GM19455 (cell line): ENCODE data around the gene IGFALS.

Experiments used
- ATAC-seq: cut with Tn5 transposase; IDR thresholded peaks from one replicate; pipeline ENCODE4 v1.9.1; 2021; ENCODE audit not compliant: unreplicated experiment

IGFALS gene

DNA sequence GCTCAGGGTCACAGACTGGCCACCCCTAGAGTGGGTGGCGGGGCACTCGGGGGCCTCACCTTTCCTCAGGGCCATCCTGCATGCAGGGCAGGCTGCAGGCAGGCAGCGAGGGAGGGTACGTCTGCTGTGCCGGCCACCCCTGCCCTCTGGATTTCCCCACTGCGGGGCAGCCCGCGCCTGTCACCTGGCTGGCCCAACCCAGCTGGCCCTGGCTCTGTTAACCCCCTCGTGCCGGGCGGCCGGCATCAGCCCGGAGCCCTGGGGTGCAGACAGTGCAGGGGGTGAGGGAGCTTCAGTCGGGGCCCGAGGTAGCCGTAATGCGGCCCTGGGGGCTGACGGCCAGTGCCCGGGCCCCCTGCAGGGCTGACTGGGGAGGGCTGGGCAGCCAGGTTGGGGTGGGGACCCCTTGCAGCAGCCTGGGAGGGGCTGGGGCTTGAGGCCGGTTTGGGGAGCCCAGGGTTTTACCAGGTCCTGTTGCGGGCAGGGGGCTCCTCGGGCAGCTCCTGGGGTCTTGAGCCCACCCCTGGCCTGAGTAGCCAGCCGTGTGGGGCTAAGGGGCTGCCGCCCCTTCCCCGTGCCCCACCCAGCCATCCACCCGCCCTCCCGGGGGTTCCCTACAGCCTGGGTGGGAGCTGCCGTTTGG lies at the start of gene IGFALS:
Gene IGFALS (minus strand): TSS at position 128 of the 643 bp plus-strand sequence. CDS start 53 bp downstream, at position 75.
- no peak for ATAC-seq

DNA sequence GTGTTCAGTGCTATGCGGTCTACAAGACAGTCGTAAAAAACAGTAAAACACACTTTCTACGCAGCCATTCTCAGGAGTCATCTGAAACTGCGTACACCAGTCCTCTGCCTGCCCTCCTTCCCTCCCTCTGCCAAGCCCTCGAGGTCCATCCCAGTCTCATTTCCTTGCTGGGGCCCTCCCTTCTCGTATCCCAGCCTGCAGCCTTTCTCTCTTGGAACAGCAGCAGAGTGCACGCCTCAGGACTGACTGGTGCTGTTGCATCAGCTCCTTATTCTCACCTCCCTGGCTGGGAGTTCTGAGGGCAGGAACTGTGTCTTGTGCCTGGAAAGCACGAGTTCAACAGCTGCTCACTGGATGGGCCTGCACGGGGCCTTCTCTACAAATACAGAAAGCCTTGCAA lies 46.0 kb upstream of the IGFALS start:
- ATAC-seq, result no peak

DNA sequence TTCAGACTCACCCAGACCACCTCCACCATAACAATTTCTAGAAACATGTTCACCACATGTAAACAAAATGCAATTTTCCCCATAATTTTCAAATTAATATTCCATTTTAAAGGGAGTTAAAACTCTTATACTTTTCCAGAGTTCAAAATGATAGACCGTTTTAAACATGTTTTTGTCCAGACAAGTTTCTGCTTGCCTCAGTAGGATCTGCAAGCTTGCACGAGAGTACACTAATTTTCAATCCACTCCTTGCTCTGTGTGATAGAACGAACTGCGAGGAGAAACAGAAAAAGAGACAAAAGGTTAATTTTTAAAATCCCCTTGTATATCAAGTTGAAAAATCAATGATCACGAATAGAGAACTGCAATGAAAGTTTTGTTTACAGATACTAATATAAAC lies 40.6 kb upstream of the IGFALS start:
- ATAC-seq, result no peak

DNA sequence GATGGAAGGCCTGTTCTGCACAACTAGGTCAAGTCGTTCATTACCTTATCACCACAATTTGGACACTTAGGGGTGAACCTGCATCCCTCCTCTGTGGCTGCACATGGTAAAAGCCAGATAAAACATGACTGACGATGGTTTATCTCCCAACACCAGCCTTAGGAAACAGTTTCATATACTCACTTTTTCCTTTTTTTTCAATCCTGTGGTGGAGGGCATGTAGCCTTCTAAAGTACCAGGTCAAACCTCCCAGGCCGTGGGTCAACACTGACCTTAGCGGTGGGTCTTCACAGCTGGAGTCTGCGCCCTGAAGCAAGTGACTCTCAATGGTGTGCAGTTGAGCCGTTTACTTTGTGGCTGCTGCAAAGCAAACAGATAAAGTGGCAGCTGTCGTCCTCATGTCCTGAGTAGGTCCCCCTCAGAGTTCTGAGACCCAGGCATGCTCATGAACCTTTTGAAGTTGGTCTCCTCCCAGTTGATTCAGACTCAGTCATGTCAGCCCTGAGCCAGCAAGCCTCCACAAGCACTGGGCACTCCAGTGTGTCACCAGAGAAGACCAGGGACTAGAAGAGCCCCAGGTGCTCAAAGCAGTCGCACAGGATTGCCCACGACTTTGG lies 39.4 kb upstream of the IGFALS start:
- ATAC-seq, result no peak

DNA sequence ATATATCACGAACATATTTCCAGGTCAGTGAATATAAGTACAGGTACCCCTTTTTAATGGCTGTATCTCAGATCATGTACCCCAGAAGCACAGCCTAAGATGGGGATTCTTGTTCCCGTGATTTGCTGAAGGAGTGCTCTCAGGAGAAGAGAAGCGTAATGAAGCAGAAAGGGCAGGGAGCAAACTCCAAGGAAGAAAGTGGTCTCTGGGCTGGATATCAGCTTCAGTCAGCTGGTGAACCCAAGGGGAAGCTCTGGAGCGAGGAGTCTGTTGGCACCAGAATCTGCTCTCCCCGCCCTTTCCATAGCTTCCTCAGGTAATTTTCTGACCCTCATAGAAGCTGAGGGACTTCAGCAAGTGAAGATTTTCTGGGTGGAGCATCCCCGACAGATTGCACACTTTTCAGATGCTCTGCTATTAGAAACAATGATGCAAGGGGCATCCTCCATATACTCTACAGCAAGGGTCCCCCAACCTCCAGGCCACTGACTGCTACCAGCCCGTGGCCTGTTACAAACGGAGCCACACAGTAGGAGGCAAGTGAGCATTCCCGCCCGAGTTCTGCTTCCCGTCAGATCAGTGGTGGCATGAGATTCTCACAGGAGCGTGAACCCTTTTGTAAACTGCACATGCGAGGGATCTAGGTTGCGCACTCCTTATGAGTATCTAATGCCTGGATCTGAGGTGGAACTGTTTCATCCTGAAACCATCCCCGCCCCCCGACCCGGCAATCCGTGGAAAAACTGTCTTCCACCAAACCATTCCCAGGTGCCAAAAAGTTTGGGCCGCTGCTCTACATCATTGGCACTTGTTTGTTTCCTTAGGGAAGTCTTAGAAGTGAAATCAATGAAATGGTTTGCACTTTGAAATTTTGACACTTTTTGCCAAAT lies 37.9 kb upstream of the IGFALS start:
- no peak for ATAC-seq

DNA sequence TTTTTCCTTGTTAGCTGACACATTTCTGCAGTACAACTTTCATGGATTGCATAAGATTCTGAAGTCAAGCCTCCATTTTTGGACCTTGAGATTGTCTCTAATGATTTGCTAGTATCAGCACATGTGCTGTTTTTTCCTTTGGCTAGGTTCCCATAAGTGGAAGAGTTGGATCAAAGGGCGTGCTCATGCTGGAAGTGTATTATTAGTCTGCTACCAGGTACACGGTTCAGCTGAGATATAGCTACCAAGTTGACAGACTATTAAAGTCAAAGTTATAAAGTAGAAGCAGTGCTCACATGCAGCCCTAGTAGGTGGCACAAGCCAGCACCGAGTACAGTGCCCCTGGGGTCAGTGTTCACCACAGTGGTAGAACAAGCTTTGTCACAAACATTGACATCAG lies 36.7 kb upstream of the IGFALS start:
- ATAC-seq, result no peak

DNA sequence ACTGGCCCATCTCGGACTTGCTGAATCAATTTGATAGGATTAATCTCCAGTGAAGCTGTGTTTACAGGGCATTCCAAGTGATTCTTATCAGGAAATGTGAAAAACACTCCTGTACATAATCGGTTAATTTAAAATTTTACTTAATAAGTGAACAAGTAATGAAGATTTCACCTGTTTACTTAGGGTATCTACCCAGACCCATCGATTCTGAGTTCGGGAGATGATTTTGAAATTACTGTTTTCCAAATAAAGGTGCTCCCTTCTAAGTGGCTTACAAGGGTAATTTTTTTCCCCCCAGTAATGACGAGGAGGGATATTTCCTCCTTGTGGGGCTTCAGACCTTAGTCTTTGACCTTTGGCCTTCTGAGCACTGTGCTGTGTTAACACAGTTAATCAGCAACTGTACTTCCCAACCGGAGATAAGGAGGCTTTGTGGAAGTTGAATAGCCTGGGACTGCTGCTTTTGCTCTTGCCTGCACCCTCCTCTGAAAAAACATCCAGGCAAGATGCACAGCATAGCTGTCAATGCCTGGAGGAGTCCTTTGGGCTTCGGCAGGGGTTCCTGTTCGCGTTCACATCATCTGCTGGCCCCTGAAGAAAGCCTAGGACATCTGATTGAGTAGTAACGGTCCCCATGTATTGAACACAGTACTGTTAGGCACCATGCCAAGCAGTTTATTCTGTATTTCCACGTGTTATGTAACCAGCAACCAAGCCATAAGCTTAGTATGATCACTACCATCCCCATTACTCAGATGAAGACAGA lies 35.3 kb upstream of the IGFALS start:
- no peak for ATAC-seq

DNA sequence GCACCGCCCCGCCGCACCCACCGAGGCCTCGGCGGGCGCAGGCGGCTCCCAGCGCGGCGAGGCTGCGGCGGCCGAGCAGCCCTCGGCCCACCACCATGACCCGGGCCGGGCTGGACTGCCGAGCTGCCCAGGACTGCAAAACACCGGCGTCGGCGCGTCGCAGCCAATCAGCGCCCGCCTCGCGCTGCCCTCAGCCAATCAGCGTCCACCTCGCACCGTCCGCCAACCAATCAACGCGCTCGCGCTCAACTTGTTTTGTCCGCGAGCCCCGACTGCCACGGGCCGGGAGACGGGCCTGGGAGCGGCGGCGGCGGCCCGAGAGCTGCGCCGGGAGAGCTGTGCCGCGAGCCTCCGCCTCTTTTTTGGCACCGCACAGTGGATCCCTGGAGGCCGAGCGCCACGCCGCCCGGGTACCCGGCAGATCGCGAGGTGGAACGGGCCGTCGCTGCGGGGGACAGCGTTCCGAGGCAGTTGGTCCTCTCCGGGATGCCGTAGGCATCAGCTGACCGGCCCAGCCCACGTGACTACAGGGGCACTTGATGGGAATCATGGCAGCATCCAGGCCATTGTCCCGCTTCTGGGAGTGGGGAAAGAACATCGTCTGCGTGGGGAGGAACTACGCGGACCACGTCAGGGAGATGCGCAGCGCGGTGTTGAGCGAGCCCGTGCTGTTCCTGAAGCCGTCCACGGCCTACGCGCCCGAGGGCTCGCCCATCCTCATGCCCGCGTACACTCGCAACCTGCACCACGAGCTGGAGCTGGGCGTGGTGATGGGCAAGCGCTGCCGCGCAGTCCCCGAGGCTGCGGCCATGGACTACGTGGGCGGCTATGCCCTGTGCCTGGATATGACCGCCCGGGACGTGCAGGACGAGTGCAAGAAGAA lies 33.4 kb upstream of the IGFALS start, which contains the start of the genes FAHD1 and HAGH:
Gene FAHD1 (plus strand): TSS at position 516 of the 883 bp plus-strand sequence. CDS start 33 bp downstream, at position 549.
Gene HAGH (minus strand): TSS at position 135 of the 883 bp plus-strand sequence. CDS start 38 bp downstream, at position 97.
- peak; percentile 85 for ATAC-seq

DNA sequence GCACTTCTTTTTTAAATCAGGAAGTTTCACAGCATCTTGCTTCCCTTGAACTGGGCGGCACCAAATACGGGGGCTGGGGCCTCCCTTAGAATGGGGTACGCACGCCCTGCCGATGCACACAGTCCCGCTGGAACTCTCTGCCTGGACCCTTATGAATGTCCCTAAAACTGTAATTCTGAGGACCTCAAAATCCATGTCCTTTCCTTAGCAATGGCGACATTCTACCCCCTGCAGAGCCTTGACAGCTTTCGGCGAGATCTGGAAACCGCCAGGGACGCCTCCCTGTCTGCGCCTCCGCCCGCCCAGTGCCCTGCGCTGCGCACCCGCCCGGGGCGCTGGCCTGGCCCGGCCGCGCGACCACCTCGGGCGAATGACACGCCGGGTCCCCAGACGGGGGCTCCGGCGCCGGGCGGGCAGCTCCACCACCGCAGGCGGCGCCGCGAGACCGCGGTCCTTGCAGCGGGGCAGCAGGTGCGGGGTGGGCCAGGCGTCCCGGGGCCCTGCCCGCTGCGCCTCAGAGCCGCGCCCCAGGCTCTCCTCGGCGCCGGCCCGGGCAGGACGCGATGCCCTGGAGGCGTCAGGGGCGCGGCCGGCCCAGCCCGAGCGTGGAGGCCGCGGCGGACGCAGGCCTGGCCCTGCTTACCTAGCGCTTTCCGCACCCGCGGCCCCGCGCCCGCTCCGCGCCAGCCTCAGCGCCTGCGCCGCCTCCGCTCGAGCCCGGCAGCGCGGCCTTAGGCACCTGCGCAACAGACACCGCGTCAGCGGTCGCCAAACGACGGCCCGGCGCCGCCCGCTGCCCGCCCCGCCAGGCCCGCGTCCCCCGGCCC lies 32.6 kb upstream of the IGFALS start:
- ATAC-seq, result peak; percentile 52

DNA sequence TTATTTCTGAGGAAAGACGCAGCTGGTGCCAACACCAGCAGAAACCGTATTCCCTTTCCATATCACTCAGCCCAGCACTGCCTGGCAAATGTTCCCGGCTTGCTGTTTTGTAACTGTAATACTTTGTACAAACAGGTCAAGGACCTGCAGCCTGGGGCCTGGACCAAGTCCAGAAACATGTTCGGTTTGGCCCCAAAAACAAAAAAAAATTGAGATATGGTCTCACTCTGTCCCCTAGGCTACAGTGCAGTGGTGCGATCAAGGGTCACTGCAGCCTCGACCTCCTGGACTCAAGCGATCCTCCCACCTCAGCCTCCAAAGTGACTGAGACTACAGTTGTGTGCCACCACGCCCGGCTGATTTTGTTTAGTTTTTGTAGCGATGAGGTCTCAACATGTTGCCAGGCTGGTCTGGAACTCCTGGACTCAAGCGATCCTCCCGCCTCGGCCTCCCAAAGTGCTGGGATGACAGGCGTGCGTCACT lies 31.9 kb upstream of the IGFALS start:
- ATAC-seq, result no peak

DNA sequence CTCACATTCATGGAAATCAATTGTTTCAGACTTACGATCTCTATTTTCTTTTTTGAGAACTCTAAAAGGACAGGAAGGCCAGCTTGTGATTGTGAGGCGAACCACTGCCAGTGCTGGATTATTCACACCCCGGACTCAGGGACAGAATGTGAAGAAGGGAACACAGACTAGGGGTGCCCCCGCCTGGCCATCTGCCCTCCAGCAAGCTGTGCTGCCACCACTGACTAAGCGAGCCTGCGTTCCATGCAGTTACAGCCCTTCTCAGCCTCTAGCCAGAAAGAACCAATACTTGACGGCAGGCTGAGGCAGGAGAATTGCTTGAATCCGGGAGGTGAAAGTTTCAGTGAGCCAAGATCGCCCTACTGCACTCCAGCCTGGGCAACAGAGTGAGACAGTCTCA lies 30.3 kb upstream of the IGFALS start:
- no peak for ATAC-seq

DNA sequence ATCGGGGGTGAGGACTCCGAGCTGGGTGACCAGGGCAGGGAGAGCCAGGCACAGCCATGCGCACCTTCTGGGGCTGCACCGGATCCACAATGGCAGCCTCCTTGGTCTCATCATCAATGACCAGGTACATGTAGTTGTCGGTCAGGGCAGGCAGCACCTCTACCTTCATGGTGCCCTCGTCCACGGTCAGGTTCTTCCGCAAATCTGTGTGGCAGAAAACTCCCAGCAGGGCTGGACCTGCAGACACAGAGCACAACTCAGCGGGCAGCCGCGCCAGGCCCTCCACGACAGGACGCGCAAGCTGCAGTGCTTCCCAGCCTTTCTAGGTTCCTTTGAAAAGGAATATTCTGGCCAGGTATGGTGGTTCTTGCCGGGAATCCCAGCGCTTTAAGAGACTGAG lies 29.3 kb upstream of the IGFALS start:
- ATAC-seq, result no peak

DNA sequence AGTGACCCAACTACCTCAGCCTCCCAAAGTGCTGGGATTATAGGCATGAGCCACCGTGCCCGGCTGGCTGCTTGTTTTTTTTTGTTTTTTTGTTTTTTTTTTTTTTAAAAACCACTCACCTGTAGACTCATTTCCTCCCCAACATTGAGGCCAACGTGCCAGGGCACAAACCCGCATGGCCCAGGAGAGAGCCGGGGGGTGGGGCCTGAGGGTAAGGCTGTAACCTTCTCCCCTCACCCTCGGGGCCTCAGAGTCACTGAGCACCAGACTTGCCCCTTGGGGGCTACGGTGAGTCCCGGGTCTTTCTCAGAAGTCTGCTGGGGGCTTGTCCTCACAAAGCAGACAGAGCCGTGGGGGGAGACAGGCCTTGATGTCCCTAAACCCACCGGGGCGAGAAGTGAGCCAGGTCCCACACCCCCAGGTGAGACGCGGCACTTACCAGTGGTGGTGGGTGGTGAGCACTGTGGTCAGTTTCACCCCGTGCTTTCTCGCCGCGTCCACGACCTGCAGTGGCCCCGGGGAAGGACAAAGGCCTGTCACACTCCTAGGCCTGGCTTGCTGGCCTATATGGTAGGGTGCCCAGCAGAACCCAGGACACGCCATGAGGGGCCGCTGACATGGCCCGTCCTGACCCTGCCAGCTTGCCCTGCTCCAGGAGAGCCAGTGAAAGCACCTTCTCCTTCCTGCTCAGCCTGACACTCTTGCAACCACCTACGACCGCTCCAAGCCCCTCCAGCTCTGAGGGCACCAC lies 28.5 kb upstream of the IGFALS start:
- ATAC-seq, result no peak

DNA sequence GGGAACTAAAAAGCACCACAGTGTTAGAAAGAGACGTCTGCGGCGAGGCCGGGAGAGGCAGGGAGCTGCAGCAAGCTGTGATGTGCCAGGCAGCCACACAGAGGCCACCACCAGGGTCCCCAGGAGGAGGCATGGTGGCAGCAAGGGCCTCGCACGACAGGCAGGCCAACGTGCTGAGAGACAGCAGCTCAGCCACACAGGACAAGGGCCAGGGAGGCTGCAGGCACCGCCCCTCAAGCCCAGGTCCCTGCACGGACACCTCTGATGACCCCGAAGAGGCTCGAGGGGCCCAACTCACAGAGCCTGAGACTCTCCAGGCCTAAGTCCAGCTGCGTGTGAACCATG lies 27.4 kb upstream of the IGFALS start:
- no peak for ATAC-seq

DNA sequence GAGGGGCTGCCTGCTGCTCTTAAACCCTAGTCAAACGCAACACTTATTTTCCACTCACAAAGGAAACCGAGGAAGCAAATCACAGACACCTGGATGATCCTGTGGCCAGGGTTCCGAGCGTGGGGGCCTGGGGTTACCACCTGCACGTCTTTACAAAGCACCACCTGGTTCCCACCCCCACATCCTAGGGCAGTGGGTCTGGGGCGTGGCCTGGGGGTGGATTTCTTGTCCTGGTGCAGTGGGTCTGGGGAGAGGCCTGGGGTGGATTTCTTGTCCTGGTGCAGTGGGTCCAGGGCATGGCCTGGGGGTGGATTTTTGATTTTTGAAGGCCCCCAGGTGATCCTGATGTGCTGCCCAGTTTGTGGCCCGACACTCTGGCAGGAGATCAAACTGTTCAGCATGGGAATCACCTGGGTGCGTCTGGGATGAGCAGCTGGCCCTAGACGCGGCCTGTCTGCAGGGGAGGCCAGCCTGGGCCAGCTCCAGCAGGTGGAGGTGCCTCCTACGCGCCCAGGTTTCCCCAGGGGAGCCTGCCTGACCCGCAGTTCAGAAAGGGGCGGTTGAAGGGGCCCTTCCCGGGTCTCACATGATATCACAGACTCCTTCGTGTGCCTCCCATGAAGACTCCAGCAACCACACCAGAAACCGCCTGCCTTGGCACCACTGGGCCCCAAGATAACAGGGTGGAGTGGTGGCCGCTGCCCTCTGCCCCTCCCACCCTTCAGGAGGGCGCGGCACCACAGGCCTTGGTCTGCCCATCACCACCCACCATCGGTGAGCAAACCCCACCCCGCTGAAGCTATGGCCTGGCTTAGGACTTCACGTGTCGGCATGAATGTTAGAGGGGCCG lies 26.8 kb upstream of the IGFALS start:
- no peak for ATAC-seq

DNA sequence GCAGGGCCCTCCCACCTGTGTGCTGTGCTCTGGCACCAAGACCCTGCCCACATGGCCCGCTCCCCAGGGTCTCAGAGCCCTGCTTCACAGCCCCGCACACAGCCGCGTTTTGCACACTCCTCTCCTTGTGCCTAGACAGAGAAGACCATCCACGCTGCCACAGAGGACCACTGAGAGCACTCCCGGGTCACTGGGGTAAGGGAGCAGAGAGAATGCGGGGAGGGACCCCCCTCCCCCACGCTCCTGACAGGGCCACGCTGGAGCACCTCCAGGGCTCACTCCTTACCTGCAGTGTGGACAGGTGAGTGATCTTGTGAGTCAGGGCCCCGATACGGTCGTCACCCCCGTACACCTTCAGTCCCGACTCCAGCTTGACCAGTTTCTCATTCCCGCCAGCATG lies 26.1 kb upstream of the IGFALS start:
- no peak for ATAC-seq

DNA sequence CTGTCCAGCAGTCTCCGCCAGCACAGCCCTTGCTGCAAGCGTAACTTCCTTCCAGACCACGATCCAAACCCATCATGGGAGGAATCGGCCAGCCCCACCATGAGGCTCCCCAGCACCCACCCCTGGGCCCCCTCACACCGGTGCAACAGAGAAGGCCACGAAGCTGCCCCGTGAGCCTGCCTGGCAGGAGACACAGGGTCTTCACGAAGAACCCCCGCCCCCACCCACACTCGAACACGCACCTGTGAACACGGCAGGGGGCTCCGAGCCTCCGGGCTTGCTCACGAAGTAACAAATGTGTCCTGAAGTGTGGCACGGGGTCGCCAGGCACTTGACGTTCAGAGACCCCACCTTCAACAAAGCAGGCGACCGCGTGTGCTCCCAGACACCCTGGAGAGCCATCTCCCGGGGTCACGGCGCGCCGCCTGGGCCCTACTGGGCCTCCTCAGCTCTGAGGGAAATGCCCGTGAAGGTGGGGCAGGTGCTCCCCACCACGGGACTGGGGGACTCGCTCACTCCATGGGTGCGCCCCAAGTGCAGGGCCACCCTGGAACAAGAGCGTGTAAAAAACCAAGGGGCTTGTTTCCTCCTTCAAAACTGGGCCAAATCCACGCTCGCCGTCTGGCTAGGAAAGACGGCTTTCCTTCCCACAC lies 25.5 kb upstream of the IGFALS start:
- no peak for ATAC-seq
